Upper lobe of left lung (tissue), 6 donors: ENCODE measurements around the gene GPA33. TPM values are rescaled to one million over a fixed set of nuclear protein-coding genes. Genes with fewer than 3 reads are reported as not detected.

Experiments used
- ATAC-seq, 2 donors: fragments of 200-7000 bp; cut with Tn5 transposase; one replicate each; pipeline ENCODE4 v1.9.1; 2022; ENCODE audit warnings: mild to moderate bottlenecking in 2 of 2, moderate library complexity in 2 of 2; ENCODE audit not compliant: low FRiP score in 2 of 2
- DNase-seq, 2 donors: peaks; one replicate each; pipeline ENCODE4 v3.0.0-alpha.2; 2019 to 2020
- H3K27ac ChIP-seq, 4 donors: fragments of 200-600 bp; sonication (generic); one replicate each; pipeline ENCODE4 v1.5.1; 2016 to 2019
- H3K27me3 ChIP-seq, 4 donors: fragments of 200-600 bp; sonication (generic); one replicate each; pipeline ENCODE4 v1.5.1; 2017 to 2019
- H3K36me3 ChIP-seq, 4 donors: fragments of 200-600 bp; sonication (generic); one replicate each; pipeline ENCODE4 v1.5.1; 2016 to 2019
- H3K4me1 ChIP-seq, 4 donors: fragments of 200-600 bp; sonication (generic); one replicate each; pipeline ENCODE4 v1.5.1; 2018 to 2019
- H3K4me3 ChIP-seq, 4 donors: fragments of 200-600 bp; sonication (generic); one replicate each; pipeline ENCODE4 v1.5.1; 2017 to 2019; ENCODE audit warnings: mild to moderate bottlenecking in 2 of 4, moderate library complexity in 1 of 4
- H3K9me3 ChIP-seq, 4 donors: fragments of 200-600 bp; sonication (generic); one replicate each; pipeline ENCODE4 v1.5.1; 2018 to 2019
- CTCF ChIP-seq, 6 experiments: fragments of 450-650 bp in 4 of 6; fragments of 200-600 bp in 2 of 6; sonication (generic) in 2 of 6; IDR thresholded peaks; one replicate each; pipeline ENCODE4 v1.5.1; 2016 to 2019; ENCODE audit warnings: antibody characterized with exemption in 6 of 6
- EP300 ChIP-seq, 4 donors: sonication (generic); formaldehyde crosslinking; IDR thresholded peaks; one replicate each; pipeline ENCODE4 v1.5.1; 2017; ENCODE audit warnings: antibody characterized with exemption in 4 of 4, control low read depth in 2 of 4
- POLR2A ChIP-seq, 4 donors: fragments of 450-650 bp; IDR thresholded peaks; one replicate each; pipeline ENCODE4 v1.5.1; 2016 to 2017; ENCODE audit warnings: antibody characterized with exemption in 4 of 4, mild to moderate bottlenecking in 2 of 4
- POLR2AphosphoS5 ChIP-seq, 2 donors: sonication (generic); formaldehyde crosslinking; IDR thresholded peaks; one replicate each; pipeline ENCODE4 v1.5.1; 2017; ENCODE audit warnings: antibody characterized with exemption in 2 of 2
- WGBS, 2 donors: methylation state at CpG; one replicate each; pipeline ENCODE4 v1.1.5; 2017 to 2018; 5-methylcytosine and 5-hydroxymethylcytosine counted together
- small RNA-seq, 4 donors: library from RNA; depleted of rRNA; stranded (forward); fragments of <200 nt; gene quantifications; one replicate each; pipeline ENCODE3, GENCODE V24; 2016
- total RNA-seq, 6 donors: library from RNA; depleted of rRNA in 4 of 6; stranded (reverse); fragments of >200 nt in 4 of 6; gene quantifications; one replicate each; pipeline versions ENCODE4 v1.1.0 to v1.2.1, GENCODE V29; 2016 to 2021
- donor health status: DM: no; HTN: no; CAD: no; lungs with moderate emphysema.
- donor health status: DM: no; HTN: yes; CAD: no; lungs with severe emphysema.

The GPA33 gene
- total RNA-seq, 6 donors from 2014 or later = 0.89 to 18.4 (median 3.8) TPM

GRCh38 chr1:167003711-167004110, 86.5 kb downstream of the GPA33 start:
- DNase-seq (no peak), ATAC-seq (no peak)
- H3K27ac ChIP-seq = no peak overlapping the region
- no peak for TF ChIP-seq POLR2AphosphoS5 (IDR thresholded peaks at IDR 0.05)
- no peak for TF ChIP-seq CTCF (IDR thresholded peaks at IDR 0.05)
- no peak for TF ChIP-seq POLR2A (IDR thresholded peaks at IDR 0.05)
- no peak for TF ChIP-seq EP300 (IDR thresholded peaks at IDR 0.05)
- H3K9me3 ChIP-seq = peaks cover 0 to 8% (median 0%) of the 10 kb centered on the region in 4 donors
- no peak overlapping the region for H3K4me3 ChIP-seq
- no peaks in the 10 kb centered on the region for H3K27me3 ChIP-seq
- H3K4me1 ChIP-seq = no peaks in the 10 kb centered on the region
- 78% methylated on average over 2 of the region's 2 CpGs for WGBS, 2 donors
- H3K36me3 ChIP-seq = no peaks in the 10 kb centered on the region

Small RNA genes within 50 kb of the gene (small RNA-seq; reads per million reads assigned to genes)
- 6.5 to 43.6 (median 8.6) reads per million in 4 donors for gene RNA5SP65

Other genes with a start within 250 kb of the GPA33 start
- gene TADA1, start 214.1 kb downstream of the GPA33 start, total RNA-seq = 10 to 100 TPM in 2 of 6 donors, 1 to 10 TPM in 4; 2.6 to 15.3 (median 8.5) TPM
- gene ILDR2, start 114.8 kb downstream of the GPA33 start, total RNA-seq = 1 to 10 TPM in 3 of 6 donors, under 1 TPM in 3; under 0.01 to 3.3 (median 0.84) TPM
- gene MAEL, start 101.1 kb downstream of the GPA33 start, total RNA-seq = not detected
- under 1 TPM in 3 of 6 donors, not detected in 3; 0.10 to 0.30 (median 0.23) TPM for gene STYXL2, start 3.7 kb upstream of the GPA33 start, total RNA-seq
- 10 to 100 TPM in 5 of 6 donors, 1 to 10 TPM in 1; 9.1 to 26.8 (median 15.6) TPM for gene POU2F1, start 130.5 kb upstream of the GPA33 start, total RNA-seq